ENCODE results near the gene DUSP16. TPM values are rescaled to one million over a fixed set of nuclear protein-coding genes. Genes with fewer than 3 reads are reported as not detected.

The DUSP16 gene
- total RNA-seq, 1 experiment from 2014 or later = 51.9 TPM

DNA sequence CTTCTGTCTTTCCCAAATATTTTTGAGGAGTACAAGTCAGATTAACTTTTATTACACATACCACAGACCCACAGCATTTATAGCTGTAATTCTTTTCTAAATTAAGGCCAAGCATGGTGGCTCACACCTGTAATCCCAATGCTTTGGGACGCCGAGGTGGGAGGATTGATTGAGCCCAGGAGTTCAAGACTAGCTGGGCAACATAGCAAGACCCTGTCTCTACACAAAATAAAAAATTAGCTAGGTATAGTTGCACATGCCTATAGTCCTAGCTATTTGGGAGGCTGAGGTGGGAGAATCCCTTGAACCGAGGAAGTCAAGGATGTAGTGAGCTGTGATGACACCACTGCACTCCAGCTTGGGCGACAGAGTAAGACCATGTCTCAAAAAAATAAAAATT, 7.0 kb downstream of the DUSP16 start:
- ChIA-PET POLR2A (no interaction called here), CTCF (interaction anchor here (0.6 kb wide), 1 partner anchor 138 kb away, joined by 3 read pairs; no protein-coding TSS in a partner anchor)
- DNase-seq (ENCODE audit: low spot score) (no peak), ATAC-seq (no peak)
- H3K27me3 Mint-ChIP-seq (ENCODE audit: low read depth) = no peaks in the 10 kb centered on the region
- peaks cover 11% of the 10 kb centered on the region for H3K36me3 Mint-ChIP-seq
- peaks cover 48% of the 10 kb centered on the region for H3K4me1 Mint-ChIP-seq
- H3K27ac Mint-ChIP-seq = no peak overlapping the region
- no peaks in the 10 kb centered on the region for H3K9me3 Mint-ChIP-seq
- TF ChIP-seq, protein P1, sequence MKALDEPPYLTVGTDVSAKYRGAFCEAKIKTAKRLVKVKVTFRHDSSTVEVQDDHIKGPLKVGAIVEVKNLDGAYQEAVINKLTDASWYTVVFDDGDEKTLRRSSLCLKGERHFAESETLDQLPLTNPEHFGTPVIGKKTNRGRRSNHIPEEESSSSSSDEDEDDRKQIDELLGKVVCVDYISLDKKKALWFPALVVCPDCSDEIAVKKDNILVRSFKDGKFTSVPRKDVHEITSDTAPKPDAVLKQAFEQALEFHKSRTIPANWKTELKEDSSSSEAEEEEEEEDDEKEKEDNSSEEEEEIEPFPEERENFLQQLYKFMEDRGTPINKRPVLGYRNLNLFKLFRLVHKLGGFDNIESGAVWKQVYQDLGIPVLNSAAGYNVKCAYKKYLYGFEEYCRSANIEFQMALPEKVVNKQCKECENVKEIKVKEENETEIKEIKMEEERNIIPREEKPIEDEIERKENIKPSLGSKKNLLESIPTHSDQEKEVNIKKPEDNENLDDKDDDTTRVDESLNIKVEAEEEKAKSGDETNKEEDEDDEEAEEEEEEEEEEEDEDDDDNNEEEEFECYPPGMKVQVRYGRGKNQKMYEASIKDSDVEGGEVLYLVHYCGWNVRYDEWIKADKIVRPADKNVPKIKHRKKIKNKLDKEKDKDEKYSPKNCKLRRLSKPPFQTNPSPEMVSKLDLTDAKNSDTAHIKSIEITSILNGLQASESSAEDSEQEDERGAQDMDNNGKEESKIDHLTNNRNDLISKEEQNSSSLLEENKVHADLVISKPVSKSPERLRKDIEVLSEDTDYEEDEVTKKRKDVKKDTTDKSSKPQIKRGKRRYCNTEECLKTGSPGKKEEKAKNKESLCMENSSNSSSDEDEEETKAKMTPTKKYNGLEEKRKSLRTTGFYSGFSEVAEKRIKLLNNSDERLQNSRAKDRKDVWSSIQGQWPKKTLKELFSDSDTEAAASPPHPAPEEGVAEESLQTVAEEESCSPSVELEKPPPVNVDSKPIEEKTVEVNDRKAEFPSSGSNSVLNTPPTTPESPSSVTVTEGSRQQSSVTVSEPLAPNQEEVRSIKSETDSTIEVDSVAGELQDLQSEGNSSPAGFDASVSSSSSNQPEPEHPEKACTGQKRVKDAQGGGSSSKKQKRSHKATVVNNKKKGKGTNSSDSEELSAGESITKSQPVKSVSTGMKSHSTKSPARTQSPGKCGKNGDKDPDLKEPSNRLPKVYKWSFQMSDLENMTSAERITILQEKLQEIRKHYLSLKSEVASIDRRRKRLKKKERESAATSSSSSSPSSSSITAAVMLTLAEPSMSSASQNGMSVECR (CRISPR knock-in tag; IDR thresholded peaks at IDR 0.05; ENCODE audit: borderline replicate concordance) = no peak
- TF ChIP-seq ZNF138 (CRISPR knock-in tag; conservative IDR thresholded peaks at IDR 0.05) = no peak
- TF ChIP-seq ZNF121 (CRISPR knock-in tag; IDR thresholded peaks at IDR 0.05) = peak; percentile 85
- H3K4me3 Mint-ChIP-seq = no peak overlapping the region

DNA sequence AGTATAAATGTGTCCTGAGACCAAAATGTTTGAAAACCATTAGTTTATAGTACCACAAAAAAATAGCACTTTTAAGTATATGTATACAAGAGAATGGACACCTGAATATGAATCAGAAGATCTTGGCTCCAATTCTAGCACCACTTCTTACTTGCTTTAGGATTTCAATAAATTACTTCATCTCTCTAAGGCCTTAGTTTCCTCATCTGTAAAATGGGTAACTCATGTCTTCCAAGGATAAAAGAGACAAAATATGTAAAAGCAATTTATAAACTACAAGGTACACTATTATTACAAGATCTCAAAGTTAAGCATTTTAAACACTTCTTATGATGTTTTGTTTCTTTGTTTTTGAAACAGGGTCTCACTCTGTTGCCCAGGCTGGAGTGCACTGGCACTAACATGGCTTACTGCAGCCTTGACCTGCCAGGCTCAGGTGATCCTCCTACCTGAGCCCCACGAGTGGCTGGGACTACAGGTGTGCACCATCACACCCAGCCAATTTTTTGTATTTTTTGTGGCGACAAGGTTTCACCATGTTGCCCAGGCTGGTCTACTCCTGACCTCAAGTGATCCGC, 9.4 kb downstream of the DUSP16 start:
- ChIA-PET POLR2A (no interaction called here), CTCF (no interaction called here)
- Mint-ChIP-seq H3K4me1 (peaks cover 45% of the 10 kb centered on the region), H3K9me3 (no peaks in the 10 kb centered on the region), H3K27ac (no peak overlapping the region), H3K36me3 (peaks cover 11% of the 10 kb centered on the region), H3K27me3 (ENCODE audit: low read depth) (no peaks in the 10 kb centered on the region), H3K4me3 (no peak overlapping the region)
- no peak for ATAC-seq
- TF ChIP-seq GTF2I (CRISPR knock-in tag; conservative IDR thresholded peaks at IDR 0.05) = no peak
- peak; percentile 82; the same call in 1 of the 2 replicates for TF ChIP-seq ZNF121 (CRISPR knock-in tag; IDR thresholded peaks at IDR 0.05)
- TF ChIP-seq, protein P2, sequence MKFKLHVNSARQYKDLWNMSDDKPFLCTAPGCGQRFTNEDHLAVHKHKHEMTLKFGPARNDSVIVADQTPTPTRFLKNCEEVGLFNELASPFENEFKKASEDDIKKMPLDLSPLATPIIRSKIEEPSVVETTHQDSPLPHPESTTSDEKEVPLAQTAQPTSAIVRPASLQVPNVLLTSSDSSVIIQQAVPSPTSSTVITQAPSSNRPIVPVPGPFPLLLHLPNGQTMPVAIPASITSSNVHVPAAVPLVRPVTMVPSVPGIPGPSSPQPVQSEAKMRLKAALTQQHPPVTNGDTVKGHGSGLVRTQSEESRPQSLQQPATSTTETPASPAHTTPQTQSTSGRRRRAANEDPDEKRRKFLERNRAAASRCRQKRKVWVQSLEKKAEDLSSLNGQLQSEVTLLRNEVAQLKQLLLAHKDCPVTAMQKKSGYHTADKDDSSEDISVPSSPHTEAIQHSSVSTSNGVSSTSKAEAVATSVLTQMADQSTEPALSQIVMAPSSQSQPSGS (CRISPR knock-in tag; IDR thresholded peaks at IDR 0.05; ENCODE audit: borderline replicate concordance, low read depth) = no peak
- no peak for DNase-seq (ENCODE audit: low spot score)

DNA sequence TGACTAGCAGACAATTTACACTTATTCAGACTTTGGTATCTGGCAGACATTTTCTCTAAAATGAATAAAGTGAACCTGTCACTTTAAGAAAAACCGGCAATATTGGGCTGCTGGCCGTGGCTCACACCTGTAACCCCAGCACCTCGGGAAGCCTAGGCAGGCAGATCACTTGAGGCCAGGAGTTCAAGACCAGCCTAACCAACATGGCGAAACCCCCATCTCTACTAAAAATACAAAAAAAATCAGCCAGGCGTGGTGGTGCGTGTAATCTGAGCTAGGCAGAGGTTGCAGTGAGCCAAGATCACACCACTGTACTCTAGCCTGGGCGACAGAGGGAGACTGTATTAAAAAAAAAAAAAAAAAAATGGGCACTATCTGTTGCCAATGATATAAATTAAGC, 11.5 kb downstream of the DUSP16 start:
- CTCF ChIA-PET = no interaction called here
- Mint-ChIP-seq H3K27me3 (ENCODE audit: low read depth) (no peaks in the 10 kb centered on the region), H3K27ac (peak overlapping the region; percentile 72), H3K4me3 (no peak overlapping the region), H3K9me3 (no peaks in the 10 kb centered on the region), H3K36me3 (peaks cover 8% of the 10 kb centered on the region), H3K4me1 (peaks cover 33% of the 10 kb centered on the region)
- ATAC-seq (no peak), DNase-seq (ENCODE audit: low spot score) (no peak)
- POLR2A ChIA-PET = no interaction called here
- TF ChIP-seq, protein P3, sequence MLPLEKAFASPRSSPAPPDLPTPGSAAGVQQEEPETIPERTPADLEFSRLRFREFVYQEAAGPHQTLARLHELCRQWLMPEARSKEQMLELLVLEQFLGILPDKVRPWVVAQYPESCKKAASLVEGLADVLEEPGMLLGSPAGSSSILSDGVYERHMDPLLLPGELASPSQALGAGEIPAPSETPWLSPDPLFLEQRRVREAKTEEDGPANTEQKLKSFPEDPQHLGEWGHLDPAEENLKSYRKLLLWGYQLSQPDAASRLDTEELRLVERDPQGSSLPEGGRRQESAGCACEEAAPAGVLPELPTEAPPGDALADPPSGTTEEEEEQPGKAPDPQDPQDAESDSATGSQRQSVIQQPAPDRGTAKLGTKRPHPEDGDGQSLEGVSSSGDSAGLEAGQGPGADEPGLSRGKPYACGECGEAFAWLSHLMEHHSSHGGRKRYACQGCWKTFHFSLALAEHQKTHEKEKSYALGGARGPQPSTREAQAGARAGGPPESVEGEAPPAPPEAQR (CRISPR knock-in tag; IDR thresholded peaks at IDR 0.05) = no peak
- TF ChIP-seq ZNF138 (CRISPR knock-in tag; conservative IDR thresholded peaks at IDR 0.05) (no peak), CREM (CRISPR knock-in tag; IDR thresholded peaks at IDR 0.05) (no peak), ETV6 (CRISPR knock-in tag; IDR thresholded peaks at IDR 0.05) (no peak), NFE2L1 (CRISPR knock-in tag; IDR thresholded peaks at IDR 0.05) (no peak), NFATC4 (CRISPR knock-in tag; IDR thresholded peaks at IDR 0.05) (no peak), ZNF232 (CRISPR knock-in tag; IDR thresholded peaks at IDR 0.05) (no peak)
- TF ChIP-seq, protein P4, sequence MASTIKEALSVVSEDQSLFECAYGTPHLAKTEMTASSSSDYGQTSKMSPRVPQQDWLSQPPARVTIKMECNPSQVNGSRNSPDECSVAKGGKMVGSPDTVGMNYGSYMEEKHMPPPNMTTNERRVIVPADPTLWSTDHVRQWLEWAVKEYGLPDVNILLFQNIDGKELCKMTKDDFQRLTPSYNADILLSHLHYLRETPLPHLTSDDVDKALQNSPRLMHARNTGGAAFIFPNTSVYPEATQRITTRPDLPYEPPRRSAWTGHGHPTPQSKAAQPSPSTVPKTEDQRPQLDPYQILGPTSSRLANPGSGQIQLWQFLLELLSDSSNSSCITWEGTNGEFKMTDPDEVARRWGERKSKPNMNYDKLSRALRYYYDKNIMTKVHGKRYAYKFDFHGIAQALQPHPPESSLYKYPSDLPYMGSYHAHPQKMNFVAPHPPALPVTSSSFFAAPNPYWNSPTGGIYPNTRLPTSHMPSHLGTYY (CRISPR knock-in tag; IDR thresholded peaks at IDR 0.05) = no peak
- TF ChIP-seq, protein P5, sequence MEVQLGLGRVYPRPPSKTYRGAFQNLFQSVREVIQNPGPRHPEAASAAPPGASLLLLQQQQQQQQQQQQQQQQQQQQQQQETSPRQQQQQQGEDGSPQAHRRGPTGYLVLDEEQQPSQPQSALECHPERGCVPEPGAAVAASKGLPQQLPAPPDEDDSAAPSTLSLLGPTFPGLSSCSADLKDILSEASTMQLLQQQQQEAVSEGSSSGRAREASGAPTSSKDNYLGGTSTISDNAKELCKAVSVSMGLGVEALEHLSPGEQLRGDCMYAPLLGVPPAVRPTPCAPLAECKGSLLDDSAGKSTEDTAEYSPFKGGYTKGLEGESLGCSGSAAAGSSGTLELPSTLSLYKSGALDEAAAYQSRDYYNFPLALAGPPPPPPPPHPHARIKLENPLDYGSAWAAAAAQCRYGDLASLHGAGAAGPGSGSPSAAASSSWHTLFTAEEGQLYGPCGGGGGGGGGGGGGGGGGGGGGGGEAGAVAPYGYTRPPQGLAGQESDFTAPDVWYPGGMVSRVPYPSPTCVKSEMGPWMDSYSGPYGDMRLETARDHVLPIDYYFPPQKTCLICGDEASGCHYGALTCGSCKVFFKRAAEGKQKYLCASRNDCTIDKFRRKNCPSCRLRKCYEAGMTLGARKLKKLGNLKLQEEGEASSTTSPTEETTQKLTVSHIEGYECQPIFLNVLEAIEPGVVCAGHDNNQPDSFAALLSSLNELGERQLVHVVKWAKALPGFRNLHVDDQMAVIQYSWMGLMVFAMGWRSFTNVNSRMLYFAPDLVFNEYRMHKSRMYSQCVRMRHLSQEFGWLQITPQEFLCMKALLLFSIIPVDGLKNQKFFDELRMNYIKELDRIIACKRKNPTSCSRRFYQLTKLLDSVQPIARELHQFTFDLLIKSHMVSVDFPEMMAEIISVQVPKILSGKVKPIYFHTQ (CRISPR knock-in tag; IDR thresholded peaks at IDR 0.05) = no peak
- TF ChIP-seq, protein P2 (CRISPR knock-in tag; IDR thresholded peaks at IDR 0.05; ENCODE audit: borderline replicate concordance, low read depth) = no peak
- TF ChIP-seq, protein P1 (CRISPR knock-in tag; IDR thresholded peaks at IDR 0.05; ENCODE audit: borderline replicate concordance) = no peak

Measured in WTC11 (cell line).